IPS DF 6.9 (cell line): Measurements from ENCODE around the gene MARCHF6.
"Not testable (repeated sequence)": the region's sequence is repeated elsewhere in the genome, so short reads cannot be mapped to it uniquely, and the experiment has no call there.

ENCODE experiments used
- DNase-seq: peaks from one replicate; pipeline ENCODE4 v3.0.0-alpha.2; 2013; ENCODE audit warnings: low read depth, low spot score
- H3K27ac ChIP-seq: one replicate; pipeline ENCODE4 v1.5.1; 2013; ENCODE audit warnings: low read length, control low read depth
- H3K27me3 ChIP-seq: 2 replicates; pipeline ENCODE4 v1.6.1; 2013; ENCODE audit warnings: mild to moderate bottlenecking, low read length; ENCODE audit not compliant: control insufficient read depth, insufficient read depth
- H3K36me3 ChIP-seq: 2 replicates; pipeline ENCODE4 v1.6.1; 2013; ENCODE audit warnings: low read length; ENCODE audit not compliant: control insufficient read depth, insufficient read depth
- H3K4me1 ChIP-seq: 2 replicates; pipeline ENCODE4 v1.6.1; 2013; ENCODE audit warnings: low read length; ENCODE audit not compliant: control insufficient read depth, insufficient read depth
- H3K4me3 ChIP-seq: 2 replicates; pipeline ENCODE4 v1.5.1; 2013; ENCODE audit warnings: mild to moderate bottlenecking, low read length
- H3K9me3 ChIP-seq: 2 replicates; pipeline ENCODE4 v1.6.1; 2013; ENCODE audit warnings: low read length, inconsistent platforms; ENCODE audit not compliant: control insufficient read depth, insufficient read depth
- WGBS: extraction: QIAGEN DNeasy Blood & Tissue Kit; methylation state at CpG from one replicate; pipeline ENCODE4 v1.1.7; 2013; ENCODE audit warnings: mixed read lengths, missing lambda C conversion rate; ENCODE audit not compliant: insufficient read length, insufficient coverage; 5-methylcytosine and 5-hydroxymethylcytosine counted together

MARCHF6 gene

DNA sequence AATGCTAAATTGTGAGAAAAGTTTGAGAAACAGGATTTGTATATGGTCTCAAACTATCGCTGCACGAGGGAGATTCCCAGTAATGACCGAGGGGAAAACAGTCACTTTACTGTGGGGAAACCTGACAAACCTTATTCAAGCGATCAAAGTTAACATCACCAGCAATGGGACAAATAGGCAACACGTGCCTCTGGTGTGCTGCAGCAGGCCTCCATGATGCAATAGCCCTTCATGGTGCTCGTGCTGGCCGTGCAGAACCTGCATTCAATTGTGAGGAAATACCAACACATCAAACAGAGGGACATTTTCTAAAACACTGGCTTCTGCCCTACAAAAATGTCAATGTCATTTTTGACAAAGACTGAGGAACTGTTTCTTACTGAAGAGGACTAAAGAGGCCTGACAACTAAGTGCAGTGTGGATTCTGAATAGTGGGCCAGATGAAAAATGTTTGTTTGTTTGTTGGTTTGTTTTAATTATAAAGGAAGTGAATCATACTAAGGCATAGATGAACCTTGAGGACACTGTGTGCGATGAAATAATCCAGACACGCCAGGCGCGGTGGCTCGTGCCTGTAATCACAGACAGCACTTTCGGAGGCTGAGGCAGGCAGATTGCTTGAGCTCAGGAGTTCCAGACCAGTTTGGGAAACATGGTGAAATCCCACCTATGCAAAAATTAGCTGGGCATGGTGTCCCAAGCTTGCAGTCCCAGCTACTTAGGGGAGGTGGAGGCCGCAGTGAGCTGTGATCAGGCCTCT, 17.6 kb upstream of the MARCHF6 start:
- no CpG with 5 or more reads among the region's 14 CpGs for WGBS
- no peak for DNase-seq
- H3K27ac ChIP-seq, result no peak overlapping the region
- peaks cover 23% of the 10 kb centered on the region; the same call in 1 of the 2 replicates for H3K27me3 ChIP-seq
- no peaks in the 10 kb centered on the region for H3K36me3 ChIP-seq
- H3K9me3 ChIP-seq, result no peaks in the 10 kb centered on the region
- H3K4me1 ChIP-seq, result peaks cover 5% of the 10 kb centered on the region; the same call in 1 of the 2 replicates
- no peak overlapping the region for H3K4me3 ChIP-seq

GRCh38 chr5:10337107-10337506, 16.4 kb upstream of the MARCHF6 start:
- no peak overlapping the region for H3K27ac ChIP-seq
- DNase-seq, result no peak
- no peaks in the 10 kb centered on the region for H3K36me3 ChIP-seq
- H3K4me3 ChIP-seq, result no peak overlapping the region
- H3K27me3 ChIP-seq, result peaks cover 17% of the 10 kb centered on the region; the same call in 1 of the 2 replicates
- no CpG with 5 or more reads among the region's 4 CpGs for WGBS
- H3K9me3 ChIP-seq, result no peaks in the 10 kb centered on the region
- peaks cover 5% of the 10 kb centered on the region; the same call in 1 of the 2 replicates for H3K4me1 ChIP-seq

GRCh38 chr5:10337986-10338385, 15.5 kb upstream of the MARCHF6 start:
- H3K36me3 ChIP-seq, result no peaks in the 10 kb centered on the region
- H3K4me1 ChIP-seq, result peaks cover 5% of the 10 kb centered on the region; the same call in 1 of the 2 replicates
- no peak overlapping the region for H3K27ac ChIP-seq
- peaks cover 13% of the 10 kb centered on the region; the same call in 1 of the 2 replicates for H3K27me3 ChIP-seq
- H3K4me3 ChIP-seq, result no peak overlapping the region
- WGBS, result no CpG with 5 or more reads among the region's 4 CpGs
- no peak for DNase-seq
- H3K9me3 ChIP-seq, result no peaks in the 10 kb centered on the region

DNA sequence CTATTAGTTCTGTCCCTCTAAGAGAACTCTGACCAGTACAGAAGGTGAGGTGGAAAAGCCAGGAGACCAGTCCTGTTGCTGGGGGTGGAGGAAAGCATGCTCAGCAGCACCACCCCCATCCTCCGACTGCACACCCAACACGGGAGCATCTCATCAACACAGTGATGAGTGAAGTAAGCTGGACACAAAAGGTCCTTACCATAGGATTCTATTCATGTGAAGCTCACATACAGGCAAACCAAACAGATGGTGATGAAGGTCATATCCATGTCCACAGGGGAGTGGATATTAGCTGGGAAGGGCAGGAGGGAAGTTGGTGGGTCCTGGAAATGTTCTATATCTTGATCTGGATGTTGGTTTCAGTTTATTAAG, 14.8 kb upstream of the MARCHF6 start:
- H3K36me3 ChIP-seq, result no peaks in the 10 kb centered on the region
- H3K4me3 ChIP-seq, result no peak overlapping the region
- no peaks in the 10 kb centered on the region for H3K9me3 ChIP-seq
- no peak overlapping the region for H3K27ac ChIP-seq
- WGBS, result no CpG with 5 or more reads among the region's 2 CpGs
- DNase-seq, result no peak
- peaks cover 5% of the 10 kb centered on the region; the same call in 1 of the 2 replicates for H3K4me1 ChIP-seq
- peaks cover 10% of the 10 kb centered on the region; the same call in 1 of the 2 replicates for H3K27me3 ChIP-seq

GRCh38 chr5:10339058-10339811, 14.3 kb upstream of the MARCHF6 start:
- Histone ChIP-seq H3K4me1 (peaks cover 5% of the 10 kb centered on the region; the same call in 1 of the 2 replicates), H3K27me3 (peaks cover 5% of the 10 kb centered on the region; the same call in 1 of the 2 replicates), H3K9me3 (no peaks in the 10 kb centered on the region), H3K27ac (no peak overlapping the region), H3K4me3 (no peak overlapping the region), H3K36me3 (no peaks in the 10 kb centered on the region)
- no CpG with 5 or more reads among the region's 19 CpGs for WGBS
- no peak for DNase-seq

- Histone ChIP-seq H3K27me3 (no peaks in the 10 kb centered on the region; the same call in 1 of the 2 replicates), H3K27ac (no peak overlapping the region), H3K9me3 (no peaks in the 10 kb centered on the region), H3K4me3 (no peak overlapping the region), H3K36me3 (no peaks in the 10 kb centered on the region), H3K4me1 (peaks cover 5% of the 10 kb centered on the region; the same call in 1 of the 2 replicates)
- no peak for DNase-seq
- no CpG with 5 or more reads among the region's 3 CpGs for WGBS
These were observed 13.5 kb upstream of the MARCHF6 start for GRCh38 chr5:10339958-10340357.

DNA sequence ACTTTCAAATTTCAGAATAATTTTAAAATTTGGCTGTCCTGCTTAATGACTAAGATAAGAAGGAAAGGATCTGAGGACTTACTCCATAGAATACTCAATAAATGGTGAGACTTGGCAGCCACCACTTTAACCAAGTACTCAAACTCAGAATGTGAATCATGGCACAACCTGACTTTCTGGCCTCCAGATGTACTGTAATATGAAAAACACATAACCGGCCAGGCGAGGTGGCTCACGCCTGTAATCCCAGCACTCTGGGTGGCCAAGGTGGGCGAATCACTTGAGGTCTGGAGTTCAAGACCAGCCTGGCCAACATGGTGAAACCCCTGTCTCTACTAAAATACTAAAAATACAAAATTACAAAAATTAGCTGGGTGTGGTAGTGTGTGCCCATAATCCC, 10.0 kb upstream of the MARCHF6 start:
- Histone ChIP-seq H3K9me3 (no peaks in the 10 kb centered on the region), H3K4me1 (peaks cover 5% of the 10 kb centered on the region; the same call in 1 of the 2 replicates), H3K27ac (no peak overlapping the region), H3K36me3 (no peaks in the 10 kb centered on the region), H3K27me3 (no peaks in the 10 kb centered on the region), H3K4me3 (no peak overlapping the region)
- no peak for DNase-seq
- no CpG with 5 or more reads among the region's 4 CpGs for WGBS

DNA sequence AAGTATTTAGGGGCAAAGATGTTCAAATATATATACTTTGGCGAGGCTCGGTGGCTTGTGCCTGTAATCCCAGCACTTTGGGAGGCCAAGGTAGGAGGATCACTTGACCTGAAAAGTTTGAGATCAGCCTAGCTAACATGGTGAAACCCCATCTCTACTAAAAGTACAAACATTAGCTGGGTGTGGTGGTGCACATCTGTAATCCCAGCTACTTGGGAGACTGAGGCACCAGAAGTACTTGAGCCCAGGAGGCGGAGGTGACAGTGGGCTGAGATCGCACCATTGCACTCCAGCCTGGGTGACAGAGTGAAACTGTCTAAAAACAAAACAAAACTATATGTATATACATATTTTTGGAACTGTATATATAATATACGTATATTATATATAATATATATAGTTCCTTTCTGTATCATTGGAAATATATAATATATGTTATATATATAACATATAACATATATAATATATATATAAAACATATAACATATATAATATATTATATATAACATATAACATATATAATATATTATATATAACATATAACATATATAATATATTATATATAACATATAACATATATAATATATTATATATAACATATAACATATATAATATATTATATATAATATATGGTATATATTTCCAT, 8.9 kb upstream of the MARCHF6 start:
- not testable (repeated sequence) for H3K27me3 ChIP-seq, H3K4me1 ChIP-seq, H3K36me3 ChIP-seq, H3K4me3 ChIP-seq, H3K27ac ChIP-seq, DNase-seq, H3K9me3 ChIP-seq
- no CpG with 5 or more reads among the region's 5 CpGs for WGBS

DNA sequence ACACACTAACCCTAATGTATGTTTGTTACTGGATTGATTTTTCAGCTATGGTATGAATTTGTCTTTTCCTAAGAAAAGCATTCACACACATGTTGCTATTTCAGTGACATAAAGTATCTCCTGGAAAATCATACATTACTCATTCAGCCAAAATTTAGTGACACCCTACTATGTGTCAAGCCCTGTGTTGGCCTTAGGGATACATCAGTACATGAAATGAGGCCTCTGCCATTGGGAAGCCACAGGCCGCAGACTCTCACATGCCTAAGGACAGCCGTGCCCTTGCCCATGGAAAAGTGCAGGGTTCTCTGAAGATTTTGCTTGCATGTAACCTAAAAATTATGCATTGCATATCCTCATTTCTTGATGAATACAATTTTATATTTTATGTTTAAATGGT, 5.2 kb upstream of the MARCHF6 start:
- WGBS, result no CpG with 5 or more reads among the region's 2 CpGs
- Histone ChIP-seq H3K36me3 (no peaks in the 10 kb centered on the region), H3K27ac (no peak overlapping the region), H3K4me1 (peaks cover 2% of the 10 kb centered on the region), H3K4me3 (no peak overlapping the region), H3K27me3 (no peaks in the 10 kb centered on the region), H3K9me3 (no peaks in the 10 kb centered on the region)
- no peak for DNase-seq

DNA sequence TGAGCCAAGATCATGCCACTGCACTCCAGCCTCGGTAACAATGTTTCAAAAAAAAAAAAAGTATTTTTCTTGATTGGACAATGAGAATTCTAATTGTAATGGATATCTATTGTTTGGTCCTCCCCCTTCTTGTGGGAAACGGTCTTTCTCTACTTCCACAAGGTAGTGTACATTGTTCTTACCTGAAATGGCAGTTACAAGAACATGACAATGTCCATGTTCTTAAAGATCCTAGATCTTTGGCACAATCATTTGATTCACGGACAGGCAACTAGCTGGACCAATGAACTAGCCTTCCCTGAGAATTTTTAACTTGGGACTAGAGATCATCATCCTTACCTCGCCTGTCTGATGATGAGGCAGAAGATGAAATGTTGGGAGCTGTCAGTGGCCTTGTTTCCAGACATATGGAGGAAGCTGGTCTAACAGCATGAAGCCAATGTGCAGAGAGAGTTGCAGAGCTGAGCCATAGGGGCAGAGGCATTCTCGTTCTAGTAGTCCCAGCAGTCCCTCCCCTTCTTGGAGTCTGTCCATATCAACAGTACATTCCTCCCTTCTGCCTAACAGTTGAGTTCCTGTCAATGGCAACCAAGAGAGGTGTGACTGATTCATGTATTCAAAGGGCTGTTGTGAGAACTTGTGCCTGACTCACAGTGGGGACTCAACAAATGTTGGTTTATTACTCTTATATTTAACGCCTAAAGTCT, 2.1 kb upstream of the MARCHF6 start:
- no CpG with 5 or more reads among the region's 6 CpGs for WGBS
- no peaks in the 10 kb centered on the region for H3K9me3 ChIP-seq
- DNase-seq, result no peak

More for the DNA sequence above, 2.1 kb upstream of the MARCHF6 start:
- Histone ChIP-seq H3K36me3 (no peaks in the 10 kb centered on the region), H3K4me1 (peaks cover 2% of the 10 kb centered on the region), H3K4me3 (no peak overlapping the region), H3K27me3 (no peaks in the 10 kb centered on the region), H3K27ac (no peak overlapping the region)
